Brain microvascular endothelial cell (primary cell): ENCODE measurements around the gene SLN.

Experiments
- DNase-seq: peaks from one replicate; pipeline ENCODE4 v3.0.0-alpha.2; 2020
- H3K27ac ChIP-seq: fragments of 250-450 bp; sonication (Bioruptor Pico); 2 replicates; pipeline ENCODE4 v1.5.1; 2020; ENCODE audit warnings: mild to moderate bottlenecking, moderate library complexity
- H3K27me3 ChIP-seq: fragments of 250-450 bp; sonication (Bioruptor Pico); replicated peaks from 2 replicates; pipeline ENCODE4 v1.5.1; 2020; ENCODE audit warnings: mild to moderate bottlenecking
- H3K36me3 ChIP-seq: fragments of 250-450 bp; sonication (Bioruptor Pico); replicated peaks from 2 replicates; pipeline ENCODE4 v1.5.1; 2020; ENCODE audit warnings: mild to moderate bottlenecking
- H3K4me3 ChIP-seq: 2 replicates; pipeline ENCODE4 v1.5.1; 2011; ENCODE audit warnings: low read depth, mild to moderate bottlenecking, control low read depth, low read length, moderate library complexity
- in situ Hi-C: cut with HindIII; loops from 2 replicates; pipeline ENCODE4 v1.10.0; 2017; ENCODE audit warnings: low sequenced_read_pairs, low pct_ligation_motif_present
- TF ChIP-seq, protein P1 (sequence below): IDR thresholded peaks from 2 replicates; pipeline ENCODE4 v1.5.1; 2011; ENCODE audit warnings: low read depth, mild to moderate bottlenecking, moderate library complexity, low read length, control low read depth, inconsistent platforms; ENCODE audit errors: missing control alignments

Gene SLN

DNA sequence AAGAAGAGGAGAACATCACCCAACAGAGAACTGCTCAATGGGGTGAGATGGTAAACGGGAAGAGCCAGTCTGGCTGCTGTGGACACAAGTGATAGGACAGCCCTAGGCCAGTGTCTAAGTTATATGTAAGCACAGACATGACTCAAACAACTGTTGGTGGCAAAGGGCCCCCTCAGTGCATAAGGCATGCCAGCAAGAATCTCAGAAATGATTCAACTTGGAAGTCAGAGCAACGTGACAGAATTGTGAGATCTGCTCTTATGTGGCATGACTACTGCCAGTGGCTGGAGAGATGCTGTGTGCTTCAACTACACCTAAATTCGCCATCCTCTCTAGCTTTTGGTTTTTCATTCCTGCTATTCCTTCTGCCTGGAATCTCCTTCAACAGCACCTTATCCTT is 7.4 kb downstream of the SLN start:
- peak overlapping the region; percentile 28 for H3K27ac ChIP-seq
- no peaks in the 10 kb centered on the region for H3K27me3 ChIP-seq
- peak; percentile 71 for DNase-seq
- no peak overlapping the region for H3K4me3 ChIP-seq
- TF ChIP-seq, protein P1, sequence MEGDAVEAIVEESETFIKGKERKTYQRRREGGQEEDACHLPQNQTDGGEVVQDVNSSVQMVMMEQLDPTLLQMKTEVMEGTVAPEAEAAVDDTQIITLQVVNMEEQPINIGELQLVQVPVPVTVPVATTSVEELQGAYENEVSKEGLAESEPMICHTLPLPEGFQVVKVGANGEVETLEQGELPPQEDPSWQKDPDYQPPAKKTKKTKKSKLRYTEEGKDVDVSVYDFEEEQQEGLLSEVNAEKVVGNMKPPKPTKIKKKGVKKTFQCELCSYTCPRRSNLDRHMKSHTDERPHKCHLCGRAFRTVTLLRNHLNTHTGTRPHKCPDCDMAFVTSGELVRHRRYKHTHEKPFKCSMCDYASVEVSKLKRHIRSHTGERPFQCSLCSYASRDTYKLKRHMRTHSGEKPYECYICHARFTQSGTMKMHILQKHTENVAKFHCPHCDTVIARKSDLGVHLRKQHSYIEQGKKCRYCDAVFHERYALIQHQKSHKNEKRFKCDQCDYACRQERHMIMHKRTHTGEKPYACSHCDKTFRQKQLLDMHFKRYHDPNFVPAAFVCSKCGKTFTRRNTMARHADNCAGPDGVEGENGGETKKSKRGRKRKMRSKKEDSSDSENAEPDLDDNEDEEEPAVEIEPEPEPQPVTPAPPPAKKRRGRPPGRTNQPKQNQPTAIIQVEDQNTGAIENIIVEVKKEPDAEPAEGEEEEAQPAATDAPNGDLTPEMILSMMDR, result no peak
- in situ Hi-C loops, result no loop called here
- H3K36me3 ChIP-seq, result no peaks in the 10 kb centered on the region

DNA sequence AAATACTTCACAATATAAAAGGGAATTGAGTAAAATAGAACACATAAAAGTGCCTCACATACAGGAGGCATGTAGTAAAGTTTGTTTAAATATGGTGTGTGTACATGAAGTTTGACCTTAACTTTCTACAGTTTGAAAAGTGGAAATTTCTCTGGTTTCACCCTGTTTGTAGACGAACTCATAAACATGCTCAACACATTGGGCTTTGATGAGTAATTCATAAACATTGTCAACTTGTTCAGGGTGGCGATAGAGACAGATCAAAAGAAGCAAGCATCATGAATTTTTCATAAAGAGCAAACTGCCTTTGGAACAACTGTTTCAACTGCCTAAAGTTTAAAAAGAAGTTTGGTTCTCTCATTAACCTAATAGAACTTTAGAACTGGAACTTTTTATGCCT is 9.1 kb downstream of the SLN start:
- Histone ChIP-seq H3K27me3 (no peaks in the 10 kb centered on the region), H3K27ac (no peak overlapping the region), H3K36me3 (no peaks in the 10 kb centered on the region), H3K4me3 (no peak overlapping the region)
- in situ Hi-C loops, result no loop called here
- TF ChIP-seq, protein P1, result no peak
- no peak for DNase-seq

DNA sequence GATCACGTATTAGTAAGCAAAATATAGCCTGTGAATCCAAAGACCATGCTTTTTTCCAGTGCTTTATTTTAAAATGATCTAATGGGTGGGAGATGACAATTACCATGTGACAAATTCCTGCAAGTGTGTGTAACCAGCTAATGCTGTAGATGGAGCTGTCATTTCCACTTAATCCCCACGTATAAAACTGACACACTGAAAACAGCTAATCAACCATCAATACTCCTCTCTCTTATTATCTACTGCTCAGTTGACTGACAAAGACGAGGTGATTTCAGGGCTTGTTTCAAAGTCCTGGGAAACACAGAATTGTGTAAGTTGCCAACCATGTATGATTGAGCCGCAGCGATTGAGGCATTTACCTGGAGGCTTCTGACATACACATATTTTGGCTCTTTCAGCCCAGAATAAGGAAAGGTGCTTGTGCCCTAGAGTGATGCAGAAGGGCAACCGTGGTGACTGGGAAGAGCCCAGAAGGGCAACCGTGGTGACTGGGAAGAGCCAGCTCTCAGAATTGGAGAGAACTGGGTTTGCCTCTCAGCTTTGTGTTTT is 9.7 kb downstream of the SLN start:
- no peaks in the 10 kb centered on the region for H3K36me3 ChIP-seq
- TF ChIP-seq, protein P1, result no peak
- H3K4me3 ChIP-seq, result no peak overlapping the region
- H3K27ac ChIP-seq, result no peak overlapping the region
- H3K27me3 ChIP-seq, result no peaks in the 10 kb centered on the region
- DNase-seq, result no peak
- in situ Hi-C loops, result no loop called here

- in situ Hi-C loops, result loop anchor here (25.0 kb wide), 1 partner anchor 137 kb away; the partner anchor contains the start of gene ALKBH8
- DNase-seq, result no peak
- TF ChIP-seq, protein P1, result no peak
These were observed 12.2 kb downstream of the SLN start for GRCh38 chr11:107699371-107700285.

DNA sequence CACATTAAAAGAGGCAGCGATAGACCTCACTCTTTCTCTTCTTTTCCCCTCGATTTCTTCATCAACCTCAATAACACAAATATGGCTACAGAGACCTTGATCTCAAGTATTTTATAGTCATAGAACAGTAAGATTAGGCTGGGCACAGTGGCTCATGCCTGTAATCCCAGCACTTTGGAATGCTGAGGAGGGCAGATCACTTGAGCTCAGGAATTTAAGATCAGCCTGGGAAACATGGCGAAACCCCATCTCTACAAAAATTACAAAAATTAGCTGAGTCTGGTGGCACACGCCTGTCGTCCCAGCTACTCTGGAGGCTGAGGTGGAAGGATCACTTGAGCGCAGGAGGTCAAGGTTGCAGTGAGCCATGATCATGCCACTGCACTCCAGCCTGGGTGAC is 14.6 kb downstream of the SLN start:
- DNase-seq, result no peak
- no peaks in the 10 kb centered on the region for H3K36me3 ChIP-seq
- TF ChIP-seq, protein P1, result no peak
- in situ Hi-C loops, result loop anchor here (25.0 kb wide), 1 partner anchor 135 kb away; the partner anchor contains the start of gene ALKBH8
- H3K27me3 ChIP-seq, result no peaks in the 10 kb centered on the region
- H3K27ac ChIP-seq, result no peak overlapping the region
- H3K4me3 ChIP-seq, result no peak overlapping the region

More at GRCh38 chr11:107699371-107700285, 12.2 kb downstream of the SLN start:
- Histone ChIP-seq H3K36me3 (no peaks in the 10 kb centered on the region), H3K4me3 (no peak overlapping the region), H3K27ac (no peak overlapping the region), H3K27me3 (no peaks in the 10 kb centered on the region)
